NCI-H1930 (cell line): ENCODE data around the gene ETV5.

ENCODE experiments used
- DNase-seq, 2 experiments: peaks; one replicate each; lab custom pipeline; 2025; lab: John Stamatoyannopoulos, UW

The ETV5 gene

DNA sequence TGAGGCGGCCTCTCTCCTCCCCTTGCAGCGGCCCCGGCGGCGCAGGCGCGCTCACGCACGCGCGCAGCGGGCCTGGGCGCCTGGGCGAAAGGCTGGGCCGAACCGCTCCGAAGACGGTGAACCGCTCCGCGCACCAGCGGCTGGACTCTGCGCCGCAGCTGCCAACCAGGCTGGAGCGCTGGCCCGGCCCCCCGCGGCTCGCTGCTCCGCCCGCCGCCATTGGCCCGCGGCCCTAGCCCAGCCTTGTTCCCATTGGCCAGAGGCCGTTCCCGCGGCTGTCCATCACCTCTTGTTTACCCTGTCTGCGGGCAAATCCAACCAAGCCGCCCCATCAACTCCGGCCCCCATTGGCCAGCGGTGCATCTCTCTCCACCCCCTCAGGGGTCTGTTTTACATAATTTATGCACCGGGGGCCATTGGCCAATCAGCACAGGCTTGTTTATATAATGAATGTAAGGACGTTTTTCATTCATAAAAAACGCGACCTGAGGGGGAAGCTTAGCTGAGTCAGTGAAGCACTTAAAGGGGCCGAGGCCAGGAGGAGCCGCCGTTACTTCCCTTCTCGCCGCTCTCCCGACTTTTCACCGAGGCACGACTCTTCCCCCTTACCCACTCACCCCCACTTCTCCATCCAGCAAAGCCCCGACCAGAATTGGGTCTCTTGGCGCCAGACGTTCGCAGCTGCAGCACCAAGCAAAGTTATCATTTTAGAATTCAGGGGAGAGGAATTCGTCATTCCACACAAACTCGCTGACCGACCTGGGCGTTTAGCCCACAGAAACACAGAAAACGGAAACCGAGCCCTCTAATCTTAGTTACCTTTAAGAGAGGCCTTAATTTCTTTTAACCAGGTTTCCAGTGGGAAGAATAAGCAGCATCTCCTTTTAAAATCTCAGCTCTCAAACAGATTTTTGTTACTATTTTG lies at the start of gene ETV5:
TSS of gene ETV5 (minus strand) at position 149 of the 925 bp plus-strand sequence. CDS start 3,221 bp downstream, outside the sequence.
- DNase-seq, result peak; percentile 97 to 99

DNA sequence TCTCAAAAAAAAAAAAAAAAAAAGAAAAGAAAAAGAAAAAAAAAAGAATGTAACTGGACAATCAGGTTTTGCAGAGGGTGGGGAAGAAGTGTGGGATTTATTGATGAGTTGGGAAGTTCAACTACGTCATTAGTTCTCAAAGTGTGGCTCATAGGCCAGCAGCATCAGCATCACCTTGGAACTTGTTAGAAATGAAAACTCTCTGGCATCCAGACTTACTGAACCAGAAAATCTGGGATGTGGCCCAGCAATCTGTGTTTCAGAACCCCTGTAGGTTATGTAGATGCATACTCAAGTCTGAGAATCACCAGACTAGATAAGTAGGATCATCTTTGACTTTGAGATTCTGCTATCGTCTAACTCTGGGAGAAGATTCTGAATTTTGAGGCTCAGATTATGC lies 45.8 kb upstream of the ETV5 start:
- no peak for DNase-seq

DNA sequence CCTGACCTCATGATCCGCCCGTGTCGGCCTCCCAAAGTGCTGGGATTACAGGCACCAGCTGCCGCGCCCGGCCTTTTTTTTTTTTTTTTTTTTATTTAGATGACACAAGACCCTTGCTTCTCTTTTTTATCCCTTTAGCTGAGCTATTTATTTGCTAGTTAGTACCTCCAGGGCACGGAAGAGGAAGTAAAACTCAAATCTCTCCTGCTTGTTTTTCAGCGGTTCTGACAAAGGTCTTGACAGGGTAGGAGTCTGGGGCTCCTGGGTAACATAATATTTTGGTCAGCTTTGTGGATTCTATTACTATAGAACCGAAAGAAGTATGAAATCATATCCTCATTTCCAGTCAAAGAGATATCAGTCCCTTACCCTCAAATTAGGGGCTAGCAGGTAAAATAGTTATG lies 44.0 kb upstream of the ETV5 start:
- DNase-seq, result no peak

DNA sequence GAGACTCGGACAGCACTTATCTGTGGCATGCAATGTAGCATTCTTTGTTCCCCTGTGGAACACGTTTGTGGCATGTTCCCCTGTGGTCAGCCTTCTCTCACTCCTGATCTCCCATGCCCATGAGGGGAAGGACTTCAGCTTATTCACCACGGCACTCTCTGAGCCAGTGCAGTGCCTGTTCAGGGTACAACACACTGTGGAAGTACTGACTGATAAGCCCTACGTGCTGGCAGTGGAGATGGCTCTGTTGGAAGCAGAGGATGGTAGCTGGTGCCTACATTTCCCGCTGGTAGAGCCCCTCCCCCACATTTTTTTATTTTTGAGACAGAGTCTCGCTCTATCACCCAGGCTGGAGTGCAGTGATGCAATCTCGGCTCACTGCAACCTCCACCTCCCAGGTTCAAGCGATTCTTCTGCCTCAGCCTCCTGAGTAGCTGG lies 43.5 kb upstream of the ETV5 start:
- DNase-seq, result no peak

DNA sequence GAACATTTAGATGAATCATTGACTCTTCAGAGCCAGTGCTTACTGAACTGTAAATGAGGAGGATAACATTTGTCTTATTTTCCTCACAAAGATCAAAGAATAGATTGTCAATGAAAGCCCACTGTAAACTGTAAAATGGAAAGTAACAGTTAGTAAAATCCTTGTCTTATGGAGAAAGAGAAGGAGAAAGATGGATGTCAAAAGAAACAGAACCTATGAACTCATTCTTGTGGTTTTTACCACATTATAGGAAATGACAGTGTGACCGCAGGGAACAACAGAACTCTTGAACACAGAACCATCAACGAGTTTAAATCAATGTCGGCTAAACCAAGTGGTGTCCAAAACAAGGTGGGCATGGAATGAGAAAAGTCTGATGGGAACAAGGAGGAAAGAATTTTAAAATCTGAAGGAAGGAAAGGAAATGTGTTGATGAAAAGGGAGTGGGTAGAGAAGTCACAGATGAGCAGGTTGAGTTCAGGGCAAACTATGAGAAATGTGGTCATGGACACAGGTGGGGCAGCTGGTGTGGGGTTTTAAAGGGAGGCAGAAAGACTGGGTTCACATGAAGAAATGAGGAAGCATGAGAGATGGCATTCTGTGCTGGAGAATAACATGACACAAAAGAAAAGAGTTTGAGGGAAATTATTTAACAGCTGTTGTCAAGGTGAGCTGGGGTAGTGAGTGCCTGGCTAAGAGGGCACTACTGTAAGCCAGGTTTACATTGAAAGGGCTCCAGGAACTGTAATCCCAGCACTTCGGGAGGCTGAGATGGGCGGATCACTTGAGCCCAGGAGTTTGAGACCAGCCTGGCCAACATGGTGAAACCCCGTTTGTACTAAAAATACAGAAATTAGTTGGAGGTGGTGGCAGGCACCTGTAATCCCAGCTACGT lies 42.4 kb upstream of the ETV5 start:
- no peak for DNase-seq

DNA sequence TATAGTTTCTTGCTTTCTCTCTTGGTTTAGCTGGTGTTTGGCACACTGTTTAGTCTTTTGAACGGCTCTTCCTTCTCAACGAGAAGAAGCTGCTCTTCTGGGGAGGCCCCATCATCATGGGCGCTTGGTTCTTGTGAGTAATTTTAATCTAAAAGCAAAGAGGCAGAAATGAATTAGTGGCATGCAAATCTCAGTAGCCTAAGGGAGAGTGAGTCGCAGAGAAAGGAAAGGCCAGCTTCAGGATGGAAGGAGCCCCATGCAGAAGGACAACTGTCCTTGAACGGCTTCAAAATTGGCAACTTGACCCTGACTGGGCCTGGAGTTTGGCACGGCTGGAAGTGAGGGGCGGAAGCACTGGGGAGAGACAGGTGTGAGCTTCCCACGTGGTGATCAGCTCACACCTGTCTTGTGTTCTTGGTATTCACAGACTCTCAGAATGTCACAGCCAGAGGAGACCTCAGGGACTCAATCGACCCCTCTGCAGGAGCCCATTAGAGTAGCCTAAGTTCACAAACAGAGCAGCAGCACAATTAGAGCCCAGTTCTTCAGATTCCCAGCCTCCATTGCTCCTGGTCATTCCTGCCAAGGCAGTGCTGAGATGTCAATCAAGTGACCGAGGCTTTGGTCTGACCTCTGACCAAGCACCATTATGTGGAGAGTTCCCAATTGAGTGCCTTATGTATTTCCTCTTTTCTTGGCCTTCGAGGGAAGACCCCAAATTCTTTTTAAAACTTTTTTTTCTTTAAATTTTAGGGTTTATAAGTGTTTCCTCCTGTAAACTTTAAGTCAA lies 41.3 kb upstream of the ETV5 start:
- no peak for DNase-seq

DNA sequence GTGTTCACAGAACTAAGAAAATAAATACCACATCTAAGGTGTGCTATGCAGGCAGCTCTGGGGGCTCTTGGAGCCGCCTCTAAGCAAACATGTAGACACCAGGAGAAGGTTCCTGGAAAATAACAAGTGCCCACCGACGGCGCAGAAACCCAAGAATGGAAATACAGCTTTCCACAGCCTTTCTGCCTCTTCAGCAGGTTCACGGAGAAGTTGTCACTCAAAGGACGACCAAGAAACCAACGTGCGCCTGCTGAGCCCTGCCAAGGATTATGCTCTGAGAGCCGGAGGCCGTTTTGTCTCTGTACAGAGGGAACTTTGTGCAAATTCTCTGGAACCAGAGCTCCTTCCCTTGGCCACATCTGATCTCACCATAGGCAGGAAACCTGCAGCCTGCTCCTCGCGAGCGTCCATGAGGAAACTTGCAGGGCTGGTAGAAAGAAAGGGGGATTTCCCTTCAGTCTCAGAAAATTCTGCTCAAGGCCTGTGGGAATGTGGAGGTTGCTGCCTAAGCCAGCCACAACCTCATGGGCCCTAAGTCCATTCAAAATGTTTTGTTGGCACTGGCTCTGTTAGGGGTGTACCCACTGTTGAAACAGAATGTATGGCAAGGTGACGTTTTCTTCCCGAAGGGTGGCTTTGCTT lies 40.6 kb upstream of the ETV5 start:
- DNase-seq, result no peak

DNA sequence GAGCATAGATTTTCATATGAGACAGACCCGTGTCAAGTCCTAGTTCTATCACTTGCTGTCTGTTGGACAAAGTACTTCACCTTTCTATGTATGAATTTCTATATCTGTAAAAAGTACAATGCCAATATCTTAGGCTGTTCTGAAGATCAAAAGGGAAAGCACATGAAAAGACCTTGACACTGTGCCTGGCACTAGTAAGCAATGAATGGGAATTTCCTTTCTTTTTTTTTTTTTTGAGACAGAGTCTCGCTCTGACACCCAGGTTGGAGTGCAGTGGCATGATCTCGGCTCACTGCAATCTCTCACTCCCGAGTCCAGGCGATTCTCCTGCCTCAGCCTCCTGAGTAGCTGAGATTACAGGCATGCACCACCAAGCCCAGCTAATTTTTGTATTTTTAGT lies 35.4 kb upstream of the ETV5 start:
- DNase-seq, result no peak

DNA sequence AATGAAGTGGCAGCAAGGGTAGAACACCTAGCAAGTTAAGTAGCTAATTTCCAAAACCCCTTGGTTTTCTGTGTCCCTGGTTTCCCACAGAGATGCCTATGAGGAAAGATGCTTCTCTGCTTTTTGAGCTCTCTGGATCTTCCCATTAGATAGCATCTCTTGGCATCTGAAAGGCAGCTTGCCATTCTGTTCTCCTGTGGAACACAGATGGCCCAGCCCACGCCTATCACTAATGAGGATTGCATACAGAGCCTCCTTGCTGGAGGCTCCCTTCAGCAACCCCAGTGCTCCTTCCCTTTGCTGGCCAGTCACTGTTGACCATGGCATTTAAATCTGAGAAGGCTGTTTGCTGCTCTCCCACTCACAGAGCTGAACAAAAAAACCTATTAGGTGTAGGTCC lies 34.4 kb upstream of the ETV5 start:
- no peak for DNase-seq

DNA sequence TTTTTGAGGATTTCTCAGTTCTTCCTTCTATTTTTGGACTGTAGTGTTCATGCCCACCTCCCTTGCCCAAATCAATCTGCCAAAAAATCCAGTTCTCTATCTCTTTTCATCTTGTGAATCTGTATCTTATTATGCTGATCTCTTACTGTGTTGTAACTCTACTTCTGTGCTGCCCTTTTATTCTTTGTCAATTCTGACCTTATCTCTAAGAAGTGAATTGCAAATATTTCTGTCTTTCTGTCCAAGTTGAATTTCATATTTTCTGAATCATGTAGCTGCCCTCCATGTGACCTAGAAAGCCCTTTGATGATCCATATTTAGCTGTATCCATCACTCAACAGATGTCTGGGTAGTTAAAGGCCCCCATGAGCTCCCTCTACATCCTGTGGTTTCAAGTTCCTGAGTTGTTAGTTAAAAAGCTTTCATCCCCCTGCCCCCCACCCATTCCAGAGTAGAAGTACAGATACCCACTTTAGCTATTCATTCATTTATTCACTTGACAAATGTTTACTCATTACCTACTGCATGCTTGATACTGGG lies 33.6 kb upstream of the ETV5 start:
- DNase-seq, result no peak

DNA sequence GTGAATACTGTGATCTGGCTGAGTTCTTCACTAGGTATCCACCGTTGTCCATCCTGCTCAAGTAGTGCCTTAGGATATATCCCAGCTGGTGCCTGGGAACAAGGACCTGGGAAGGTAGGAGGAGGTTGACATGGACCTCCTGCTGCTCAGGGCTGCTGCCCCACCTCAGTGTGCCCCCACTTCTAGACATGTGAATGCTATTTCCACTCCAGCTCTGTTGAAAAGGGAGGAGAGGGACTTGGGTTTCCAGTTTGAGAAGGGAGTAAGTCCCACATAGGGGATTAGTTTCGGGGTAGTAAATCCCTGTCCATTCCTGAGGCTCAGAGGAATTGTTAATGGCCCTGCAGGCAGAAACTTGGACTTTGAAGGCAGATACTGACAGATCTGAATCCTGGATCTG lies 32.9 kb upstream of the ETV5 start:
- DNase-seq, result no peak

DNA sequence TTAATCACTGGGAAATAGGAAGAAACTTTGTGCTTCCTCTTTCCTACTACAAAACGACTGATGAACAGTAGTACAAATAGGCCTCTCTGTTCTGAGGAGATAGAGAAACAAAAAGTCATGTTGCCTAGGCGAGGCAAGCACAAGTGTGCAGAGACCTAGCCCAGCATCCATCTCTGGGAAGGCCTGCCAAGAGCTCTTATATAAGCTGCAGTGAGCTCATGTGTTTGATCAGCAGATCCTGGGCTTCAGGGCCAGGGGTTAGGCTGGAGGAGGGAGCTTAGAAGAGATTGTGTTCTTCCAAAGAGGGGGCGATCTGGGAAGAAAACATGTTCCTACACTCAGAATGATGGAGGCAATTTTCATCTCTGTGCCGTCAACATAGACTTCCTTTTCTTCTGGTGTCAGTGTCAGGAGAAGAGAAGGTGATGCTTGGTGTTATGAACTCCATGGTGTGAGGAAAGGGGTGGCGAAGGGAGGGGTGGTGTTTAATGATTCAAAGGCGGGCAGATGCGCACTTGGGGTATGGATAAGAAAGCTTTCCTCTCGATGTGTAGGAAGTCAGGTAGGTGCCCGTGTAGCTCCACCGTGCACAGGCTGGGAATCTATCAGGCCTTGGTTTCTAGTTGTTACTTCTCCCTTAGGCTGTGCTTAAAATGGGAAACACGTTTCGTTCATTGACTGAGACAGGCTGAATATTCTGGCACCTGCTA lies 29.5 kb upstream of the ETV5 start:
- DNase-seq, result no peak

DNA sequence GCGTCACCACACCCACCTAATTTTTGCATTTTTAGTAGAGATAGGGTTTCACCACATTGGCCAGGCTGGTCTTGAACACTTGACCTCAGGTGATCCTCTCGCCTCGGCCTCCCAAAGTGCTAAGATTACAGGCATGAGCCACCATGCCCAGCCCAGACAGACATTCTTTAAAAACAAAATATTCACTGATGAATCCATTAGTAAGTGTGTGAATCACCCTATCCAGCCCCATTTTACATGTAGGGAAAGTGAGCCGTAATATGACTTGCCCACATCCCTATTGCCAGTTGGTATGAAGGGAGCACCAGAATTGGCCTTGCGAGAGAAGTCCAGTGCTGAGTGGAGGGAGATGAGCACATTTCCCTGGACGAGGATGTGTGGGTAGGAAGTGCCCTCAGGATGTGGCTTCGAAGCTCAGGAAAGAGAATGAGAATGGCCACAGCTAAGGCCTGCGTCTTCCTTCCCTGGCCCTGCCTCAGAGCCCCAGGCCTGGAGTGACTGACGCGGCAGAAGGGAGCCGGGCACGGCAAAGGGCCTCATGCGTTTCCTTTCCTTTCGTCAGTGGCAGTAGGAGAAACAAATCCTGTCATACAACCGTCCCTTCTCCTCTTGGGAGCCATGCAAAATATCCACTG lies 28.3 kb upstream of the ETV5 start:
- no peak for DNase-seq

DNA sequence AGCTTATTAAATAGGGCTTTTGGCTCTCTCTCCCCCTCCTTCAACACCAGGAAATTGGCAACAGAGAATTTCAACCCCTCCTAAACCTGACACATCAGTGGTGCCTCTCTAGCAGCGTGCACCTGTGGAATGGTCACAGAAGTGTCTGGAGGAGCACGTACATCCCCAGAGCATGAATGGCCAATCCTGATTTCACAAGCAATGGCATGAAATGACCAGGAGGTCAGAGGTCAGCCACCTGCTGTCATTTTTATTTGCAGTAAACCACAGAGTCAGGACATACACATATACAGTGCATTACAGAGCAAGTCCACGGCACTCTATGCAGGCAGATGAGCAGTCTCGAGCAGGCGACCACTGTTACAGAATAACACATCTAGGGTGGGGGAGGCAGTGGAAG lies 25.1 kb upstream of the ETV5 start:
- DNase-seq, result no peak

DNA sequence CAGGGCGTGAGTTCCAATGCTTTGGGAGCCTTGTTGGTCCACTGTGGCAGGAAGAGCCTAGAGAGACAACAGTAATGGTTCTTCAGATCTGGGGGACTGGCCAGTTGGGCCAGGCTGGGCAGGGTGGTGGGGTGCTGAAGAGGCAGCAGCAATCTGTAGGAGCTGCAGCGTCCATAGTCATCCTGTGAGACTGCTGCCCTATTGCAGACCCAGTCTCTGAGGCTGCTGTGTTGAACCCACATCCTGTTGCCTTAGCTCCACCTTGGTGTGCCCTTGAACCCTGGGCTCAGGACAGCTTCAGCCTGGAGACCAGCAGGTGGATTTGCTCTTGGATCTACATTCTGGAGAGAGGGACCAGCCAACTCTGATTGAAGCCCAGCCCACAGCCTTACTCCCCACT lies 23.6 kb upstream of the ETV5 start:
- DNase-seq, result no peak

DNA sequence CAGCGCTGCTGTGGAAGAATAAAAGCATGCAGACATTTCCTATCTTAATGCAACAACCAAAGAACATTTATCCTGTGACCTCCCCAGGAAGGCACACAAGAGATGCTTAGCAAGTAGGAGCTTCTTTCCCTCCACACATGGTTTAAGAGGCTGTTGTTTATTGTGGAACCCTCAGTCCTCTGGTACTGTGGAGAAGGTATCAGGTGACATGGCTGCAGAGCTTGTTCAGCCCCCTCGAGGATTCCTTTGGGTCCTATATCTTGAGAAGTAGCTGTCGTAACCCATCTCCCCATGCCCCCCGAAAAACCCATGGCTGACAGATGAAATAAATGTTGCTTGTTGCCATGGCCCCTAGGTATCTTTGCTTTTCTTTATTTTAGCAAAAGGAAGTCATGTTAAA lies 20.3 kb upstream of the ETV5 start:
- no peak for DNase-seq

DNA sequence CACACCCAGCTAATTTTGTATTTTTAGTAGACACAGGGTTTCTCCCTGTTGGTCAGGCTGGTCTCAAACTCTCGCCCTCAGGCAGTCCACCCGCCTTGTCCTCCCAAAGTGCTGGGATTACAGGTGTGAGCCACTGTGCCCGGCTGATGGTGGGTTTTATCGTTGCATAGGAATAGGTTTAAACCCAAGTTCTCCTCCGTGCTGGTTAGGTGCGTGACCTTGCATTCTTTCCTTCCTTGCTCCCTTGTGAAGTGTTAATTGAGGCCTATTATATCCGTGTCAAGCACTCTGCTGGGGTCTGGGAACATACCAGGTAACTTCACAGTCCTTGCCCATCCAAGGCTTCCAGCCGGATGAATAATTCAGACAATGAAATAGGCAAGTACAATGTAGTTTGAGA lies 19.3 kb upstream of the ETV5 start:
- no peak for DNase-seq

DNA sequence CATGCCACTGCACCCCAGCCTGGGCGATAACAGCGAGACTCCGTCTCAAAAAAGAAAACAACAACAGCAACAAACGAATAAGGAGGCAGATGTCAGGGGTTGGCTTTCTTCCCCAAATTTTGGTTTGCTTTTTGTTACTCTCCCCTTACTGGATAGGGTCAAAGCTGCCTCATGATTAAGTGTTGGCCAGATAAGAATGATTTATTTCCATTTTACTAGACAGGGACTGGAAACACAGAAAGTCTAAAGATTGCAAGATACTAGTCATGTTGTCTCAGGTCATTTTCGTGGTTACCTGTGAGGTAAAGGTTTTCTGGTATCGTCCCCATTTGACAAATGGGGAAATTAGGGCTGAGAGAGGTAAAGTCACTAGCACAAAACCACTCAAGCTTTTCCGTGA lies 18.6 kb upstream of the ETV5 start:
- no peak for DNase-seq

DNA sequence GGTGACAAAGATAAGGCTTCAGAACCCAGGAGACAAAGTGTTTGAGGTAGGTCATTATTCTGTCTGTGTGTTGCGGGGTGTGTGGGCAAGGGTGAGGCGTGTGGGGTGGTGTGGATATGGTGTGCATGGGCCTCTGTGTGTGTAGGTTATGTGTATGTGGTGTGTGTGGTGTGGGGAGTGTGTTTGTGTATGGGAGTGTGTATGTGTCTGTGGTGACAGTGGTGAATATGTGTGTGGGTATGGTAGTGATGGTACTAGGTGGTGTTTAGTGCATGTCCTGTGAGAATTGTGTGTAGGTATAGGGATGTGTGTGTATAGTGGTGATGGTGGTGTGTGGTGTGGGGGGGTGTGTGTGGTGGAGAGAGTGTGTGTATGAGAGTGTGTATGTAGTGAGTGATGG lies 16.2 kb upstream of the ETV5 start:
- DNase-seq, result no peak

DNA sequence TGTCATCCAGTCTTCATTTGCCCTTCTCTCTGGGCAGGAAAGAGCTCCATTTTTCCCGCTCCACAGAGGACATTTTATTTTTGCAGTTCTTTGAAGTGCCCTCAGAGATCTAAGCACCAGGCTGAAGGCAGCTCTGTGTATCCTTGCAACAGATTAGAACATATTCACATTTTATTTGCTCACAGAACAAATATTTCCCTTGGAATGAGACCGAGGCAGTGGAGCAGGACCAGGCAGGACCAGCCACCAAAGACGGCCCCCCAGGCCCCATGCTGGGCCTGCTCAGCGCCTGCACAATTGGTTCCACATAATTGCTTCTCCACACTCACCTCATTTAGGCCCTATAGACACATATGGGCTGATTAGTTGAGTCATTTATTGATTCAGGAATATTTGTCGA lies 15.7 kb upstream of the ETV5 start:
- DNase-seq, result peak in 1 of 2 experiments; percentile 9
